Osteocyte (in vitro differentiated cells): ENCODE data around the gene TRAF6. TPM values are rescaled to one million over a fixed set of nuclear protein-coding genes. Genes with fewer than 3 reads are reported as not detected.

Source experiments
- DNase-seq: peaks from one replicate; pipeline ENCODE4 v3.0.0; 2021; ENCODE audit warnings: mixed read lengths; ENCODE audit not compliant: unreplicated experiment; ENCODE audit errors: extremely low spot score
- H3K27ac Mint-ChIP-seq: one replicate; pipeline ENCODE4 v1.8.0; 2021; ENCODE audit warnings: mild to moderate bottlenecking, mixed read lengths; ENCODE audit not compliant: unreplicated experiment
- H3K27me3 Mint-ChIP-seq: one replicate; pipeline ENCODE4 v1.8.0; 2021; ENCODE audit warnings: mixed read lengths; ENCODE audit not compliant: unreplicated experiment
- H3K36me3 Mint-ChIP-seq: one replicate; pipeline ENCODE4 v1.8.0; 2021; ENCODE audit warnings: mixed read lengths; ENCODE audit not compliant: unreplicated experiment
- H3K4me1 Mint-ChIP-seq: one replicate; pipeline ENCODE4 v1.8.0; 2021; ENCODE audit warnings: mixed read lengths; ENCODE audit not compliant: unreplicated experiment
- H3K4me3 Mint-ChIP-seq: one replicate; pipeline ENCODE4 v1.8.0; 2021; ENCODE audit warnings: mild to moderate bottlenecking, moderate library complexity, mixed read lengths; ENCODE audit not compliant: unreplicated experiment
- H3K9me3 Mint-ChIP-seq: one replicate; pipeline ENCODE4 v1.8.0; 2021; ENCODE audit warnings: mixed read lengths; ENCODE audit not compliant: unreplicated experiment
- CTCF ChIP-seq: fragments of 200-600 bp; sonication (generic); IDR thresholded peaks from 2 replicates; pipeline ENCODE4 v1.5.0; 2021; ENCODE audit warnings: antibody characterized with exemption, mild to moderate bottlenecking, moderate library complexity
- total RNA-seq: library from RNA; stranded (reverse); gene quantifications from 2 replicates; pipeline ENCODE4 v1.2.1, GENCODE V29; 2021

The TRAF6 gene
- total RNA-seq, 1 donor from 2014 or later = 13.9 TPM

GRCh38 chr11:36446135-36446534 lies 63.9 kb downstream of the TRAF6 start:
- Mint-ChIP-seq H3K4me3 (no peak overlapping the region), H3K4me1 (peaks cover 53% of the 10 kb centered on the region), H3K36me3 (peaks cover 79% of the 10 kb centered on the region), H3K9me3 (no peaks in the 10 kb centered on the region), H3K27ac (peak overlapping the region; percentile 84), H3K27me3 (no peaks in the 10 kb centered on the region)
- TF ChIP-seq CTCF = no peak
- no peak for DNase-seq

DNA sequence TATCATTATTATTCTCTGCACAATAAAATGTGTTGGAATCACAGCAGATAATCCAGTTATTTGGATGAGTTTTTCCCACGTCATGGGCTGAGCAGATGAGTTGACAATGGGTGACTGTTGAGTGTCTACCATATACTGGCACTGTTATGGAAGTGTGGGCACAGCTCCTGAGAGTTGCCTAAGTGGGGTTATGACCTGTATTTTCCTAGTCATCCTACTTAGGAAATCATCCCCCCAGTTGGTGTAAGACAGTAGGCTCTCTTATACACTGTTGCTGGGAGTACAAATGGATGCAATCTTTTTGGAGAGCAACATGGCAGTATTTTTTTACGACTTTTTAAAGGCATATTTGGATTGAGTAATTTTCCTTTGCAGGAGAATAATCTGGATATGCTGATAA lies 66.4 kb downstream of the TRAF6 start:
- no peak for TF ChIP-seq CTCF
- H3K27ac Mint-ChIP-seq = no peak overlapping the region
- no peak overlapping the region for H3K4me3 Mint-ChIP-seq
- peaks cover 74% of the 10 kb centered on the region for H3K36me3 Mint-ChIP-seq
- H3K4me1 Mint-ChIP-seq = peaks cover 28% of the 10 kb centered on the region
- DNase-seq = no peak
- H3K9me3 Mint-ChIP-seq = no peaks in the 10 kb centered on the region
- H3K27me3 Mint-ChIP-seq = no peaks in the 10 kb centered on the region

DNA sequence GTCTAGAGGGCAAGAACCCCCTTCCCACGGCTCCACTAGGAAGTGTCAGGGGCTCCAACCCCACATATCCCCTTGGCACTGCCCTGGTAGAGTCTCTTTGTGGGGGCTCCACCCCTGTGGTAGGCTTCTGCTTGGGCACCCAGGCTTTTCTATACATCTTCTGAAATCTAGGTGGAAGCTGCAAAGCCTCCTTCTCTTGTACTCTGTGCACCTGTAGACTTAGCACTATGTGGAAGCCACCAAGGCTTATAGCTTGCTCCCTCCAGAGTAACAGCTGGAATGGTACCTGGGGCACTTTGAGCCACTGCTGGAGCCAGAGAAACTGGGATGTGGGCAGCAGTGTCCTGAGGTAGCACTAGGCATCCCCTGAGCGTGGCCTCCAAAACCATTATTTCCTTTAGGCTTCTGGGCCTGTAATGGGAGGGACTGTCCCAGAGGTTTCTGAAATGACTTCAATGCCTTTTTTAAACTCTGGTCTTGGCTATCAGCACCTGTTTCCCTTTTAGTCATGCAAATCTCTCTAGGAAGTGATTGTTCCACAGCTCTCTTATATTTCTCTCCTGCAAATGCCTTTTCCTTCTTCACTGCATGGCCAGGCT lies 68.4 kb downstream of the TRAF6 start:
- Mint-ChIP-seq H3K4me3 (no peak overlapping the region), H3K27me3 (no peaks in the 10 kb centered on the region), H3K36me3 (peaks cover 77% of the 10 kb centered on the region), H3K4me1 (peaks cover 9% of the 10 kb centered on the region), H3K9me3 (no peaks in the 10 kb centered on the region), H3K27ac (peak overlapping the region; percentile 18)
- no peak for TF ChIP-seq CTCF
- no peak for DNase-seq

DNA sequence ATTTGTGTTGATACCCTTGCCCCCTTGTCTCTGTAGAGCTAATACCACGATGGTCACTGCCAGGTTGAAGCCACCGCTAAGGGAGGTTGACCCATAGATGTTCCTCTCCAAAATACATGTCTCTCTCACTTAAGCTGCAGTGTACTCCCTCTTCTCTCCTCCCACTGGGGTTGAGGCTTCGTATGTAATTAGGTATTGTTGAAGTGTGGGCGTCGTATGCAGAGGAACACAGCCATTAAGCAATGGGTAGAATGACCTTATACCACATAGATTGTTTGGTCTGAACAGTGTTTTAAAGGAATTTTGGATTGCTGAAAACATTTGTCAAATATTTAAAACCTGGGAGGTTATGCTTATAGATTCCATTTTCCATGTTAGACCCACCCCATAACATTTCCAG lies 71.9 kb downstream of the TRAF6 start:
- peaks cover 69% of the 10 kb centered on the region for H3K36me3 Mint-ChIP-seq
- no peaks in the 10 kb centered on the region for H3K9me3 Mint-ChIP-seq
- no peak overlapping the region for H3K4me3 Mint-ChIP-seq
- no peak for DNase-seq
- no peak for TF ChIP-seq CTCF
- peaks cover 5% of the 10 kb centered on the region for H3K4me1 Mint-ChIP-seq
- H3K27ac Mint-ChIP-seq = no peak overlapping the region
- H3K27me3 Mint-ChIP-seq = no peaks in the 10 kb centered on the region

GRCh38 chr11:36437413-36437812 lies 72.7 kb downstream of the TRAF6 start:
- DNase-seq = no peak
- H3K4me3 Mint-ChIP-seq = no peak overlapping the region
- H3K36me3 Mint-ChIP-seq = peaks cover 72% of the 10 kb centered on the region
- H3K9me3 Mint-ChIP-seq = no peaks in the 10 kb centered on the region
- no peak for TF ChIP-seq CTCF
- peaks cover 5% of the 10 kb centered on the region for H3K4me1 Mint-ChIP-seq
- H3K27ac Mint-ChIP-seq = peak overlapping the region; percentile 15
- H3K27me3 Mint-ChIP-seq = no peaks in the 10 kb centered on the region

Other genes starting within 250 kb of the TRAF6 start
- 69.4 and 71.4 TPM in 2 replicates for gene COMMD9, start 220.8 kb downstream of the TRAF6 start, total RNA-seq
- 102 and 103 TPM in 2 replicates for gene PRR5L, start 214.0 kb downstream of the TRAF6 start, total RNA-seq
- gene RAG1, start 57.7 kb upstream of the TRAF6 start, total RNA-seq = 0.46 and 0.55 TPM in 2 replicates
- 22.4 and 22.5 TPM in 2 replicates for gene IFTAP, start 84.2 kb upstream of the TRAF6 start, total RNA-seq
- not detected in 2 replicates for gene RAG2, start 88.0 kb upstream of the TRAF6 start, total RNA-seq